ENCODE measurements around the gene DAPL1.

DAPL1 gene

GRCh38 chr2:158828378-158829164 is 33.5 kb downstream of the DAPL1 start:
- no peak overlapping the region for H3K4me3 ChIP-seq (ENCODE audit: low read depth, low read length)
- no peak for DNase-seq (ENCODE audit: low read depth)
- no peak for TF ChIP-seq CTCF (IDR thresholded peaks at IDR 0.05; ENCODE audit: control insufficient read depth, extremely low read depth, insufficient read depth)

GRCh38 chr2:158829167-158829566 is 34.0 kb downstream of the DAPL1 start:
- no peak overlapping the region for H3K4me3 ChIP-seq (ENCODE audit: low read depth, low read length)
- no peak for TF ChIP-seq CTCF (IDR thresholded peaks at IDR 0.05; ENCODE audit: control insufficient read depth, extremely low read depth, insufficient read depth)
- no peak for DNase-seq (ENCODE audit: low read depth)

GRCh38 chr2:158830201-158830600 is 35.1 kb downstream of the DAPL1 start:
- H3K4me3 ChIP-seq (ENCODE audit: low read depth, low read length), result no peak overlapping the region
- DNase-seq (ENCODE audit: low read depth), result no peak

GRCh38 chr2:158835431-158835830 is 40.3 kb downstream of the DAPL1 start:
- H3K4me3 ChIP-seq (ENCODE audit: low read depth, low read length), result no peak overlapping the region
- TF ChIP-seq CTCF (IDR thresholded peaks at IDR 0.05; ENCODE audit: control insufficient read depth, extremely low read depth, insufficient read depth), result no peak
- DNase-seq (ENCODE audit: low read depth), result no peak

More at GRCh38 chr2:158830201-158830600, 35.1 kb downstream of the DAPL1 start:
- TF ChIP-seq CTCF (IDR thresholded peaks at IDR 0.05; ENCODE audit: control insufficient read depth, extremely low read depth, insufficient read depth), result no peak

- no peak overlapping the region for H3K4me3 ChIP-seq (ENCODE audit: low read depth, low read length)
- DNase-seq (ENCODE audit: low read depth), result no peak
- no peak for TF ChIP-seq CTCF (IDR thresholded peaks at IDR 0.05; ENCODE audit: control insufficient read depth, extremely low read depth, insufficient read depth)
These were observed 42.5 kb downstream of the DAPL1 start for GRCh38 chr2:158837645-158838044.

- DNase-seq (ENCODE audit: low read depth), result no peak
- no peak for TF ChIP-seq CTCF (IDR thresholded peaks at IDR 0.05; ENCODE audit: control insufficient read depth, extremely low read depth, insufficient read depth)
- H3K4me3 ChIP-seq (ENCODE audit: low read depth, low read length), result no peak overlapping the region
These were observed 46.7 kb downstream of the DAPL1 start for GRCh38 chr2:158841850-158842249.

GRCh38 chr2:158845444-158845843 is 50.3 kb downstream of the DAPL1 start:
- TF ChIP-seq CTCF (IDR thresholded peaks at IDR 0.05; ENCODE audit: control insufficient read depth, extremely low read depth, insufficient read depth), result no peak
- no peak for DNase-seq (ENCODE audit: low read depth)
- no peak overlapping the region for H3K4me3 ChIP-seq (ENCODE audit: low read depth, low read length)
